ENCODE results near the gene PTPN3. TPM values are rescaled to one million over a fixed set of nuclear protein-coding genes. Genes with fewer than 3 reads are reported as not detected.

Gene PTPN3
- polyA plus RNA-seq, 1 of the 3 experiments (the other 2 are of a cell fraction) = 7.5 TPM

GRCh38 chr9:109379513-109379912 lies 118.6 kb downstream of the PTPN3 start:
- WGBS (ENCODE audit: low lambda C conversion rate) = 96% methylated on average over 7 of the region's 7 CpGs
- DNase-seq = no peak
- no peaks in the 10 kb centered on the region for H3K27me3 ChIP-seq (ENCODE audit: insufficient read depth)
- no peak overlapping the region for H3K27ac ChIP-seq (ENCODE audit: low read depth in 2 of 2, low read length in 1 of 2)
- H3K36me3 ChIP-seq (replicated peaks in 1 of 2; ENCODE audit: control insufficient read depth in 1 of 2, insufficient read depth in 2 of 2, low read length in 1 of 2) = peaks cover 6 to 23% of the 10 kb centered on the region in 2 experiments
- H3K9me3 ChIP-seq = no peaks in the 10 kb centered on the region
- H3K4me2 ChIP-seq = no peak overlapping the region
- no peak overlapping the region for H2AFZ ChIP-seq (ENCODE audit: low read depth)
- ChIA-PET POLR2A (no interaction called here), CTCF (interaction anchor here (0.9 kb wide), 1 partner anchor 32 kb away, joined by 3 read pairs; no protein-coding TSS in a partner anchor)
- no peaks in the 10 kb centered on the region for H3F3A ChIP-seq (replicated peaks; ENCODE audit: insufficient read depth)
- H3K4me3 ChIP-seq (ENCODE audit: low read depth in 2 of 2, low read length in 1 of 2) = no peak overlapping the region
- no peaks in the 10 kb centered on the region for H3K9me2 ChIP-seq
- no peaks in the 10 kb centered on the region for H3K4me1 ChIP-seq (ENCODE audit: control insufficient read depth in 1 of 2, insufficient read depth in 2 of 2, low read depth in 1 of 2, low read length in 1 of 2)
- H4K20me1 ChIP-seq (ENCODE audit: insufficient read depth) = no peaks in the 10 kb centered on the region
- H3K79me2 ChIP-seq (ENCODE audit: insufficient read depth) = no peaks in the 10 kb centered on the region
- no peak overlapping the region for H3K9ac ChIP-seq
- no peak for TF ChIP-seq ELF1 (IDR thresholded peaks at IDR 0.05)
- no peak for TF ChIP-seq IRF3 (IDR thresholded peaks at IDR 0.05; ENCODE audit: low read depth, low read length)
- TF ChIP-seq GATA2 (CRISPR knock-in tag; IDR thresholded peaks at IDR 0.05) = no peak
- no peak for TF ChIP-seq TEAD4 (IDR thresholded peaks at IDR 0.05; ENCODE audit: borderline replicate concordance, insufficient read depth)
- TF ChIP-seq CHD2 (IDR thresholded peaks at IDR 0.05; ENCODE audit: low read length, partially characterized antibody) = no peak
- no peak for TF ChIP-seq SMC3 (IDR thresholded peaks at IDR 0.05; ENCODE audit: low read depth, low read length)
- no peak for TF ChIP-seq JUND (IDR thresholded peaks at IDR 0.05)
- TF ChIP-seq ZBTB33 (IDR thresholded peaks at IDR 0.05; ENCODE audit: borderline replicate concordance, low read depth) = no peak

- TF ChIP-seq GABPA (IDR thresholded peaks at IDR 0.05; ENCODE audit: low read depth) (no peak), EP300 (IDR thresholded peaks at IDR 0.05; ENCODE audit: borderline replicate concordance in 1 of 2, low read depth in 1 of 2, low read length in 1 of 2) (no peak), SIN3A (IDR thresholded peaks at IDR 0.05; ENCODE audit: borderline replicate concordance, low read depth, low read length) (no peak), ZBTB33 (IDR thresholded peaks at IDR 0.05; ENCODE audit: borderline replicate concordance, low read depth) (no peak), EZH2phosphoT487 (IDR thresholded peaks at IDR 0.05; ENCODE audit: borderline replicate concordance, low read depth) (no peak), SMC3 (IDR thresholded peaks at IDR 0.05; ENCODE audit: low read depth, low read length) (no peak), REST (IDR thresholded peaks at IDR 0.05; ENCODE audit: low read depth, low read length) (no peak), PBX3 (IDR thresholded peaks at IDR 0.05) (no peak), NFIC (IDR thresholded peaks at IDR 0.05; ENCODE audit: borderline replicate concordance) (no peak)
- H3K9me3 ChIP-seq = no peaks in the 10 kb centered on the region
- no peaks in the 10 kb centered on the region for H4K20me1 ChIP-seq (ENCODE audit: insufficient read depth)
- peaks cover 6 to 19% of the 10 kb centered on the region in 2 experiments for H3K36me3 ChIP-seq (replicated peaks in 1 of 2; ENCODE audit: control insufficient read depth in 1 of 2, insufficient read depth in 2 of 2, low read length in 1 of 2)
- H3K9ac ChIP-seq = no peak overlapping the region
- 94% methylated on average over 4 of the region's 4 CpGs for WGBS (ENCODE audit: low lambda C conversion rate)
- POLR2A ChIA-PET = no interaction called here
- H3K79me2 ChIP-seq (ENCODE audit: insufficient read depth) = no peaks in the 10 kb centered on the region
- H3K4me2 ChIP-seq = no peak overlapping the region
- H3K4me1 ChIP-seq (ENCODE audit: control insufficient read depth in 1 of 2, insufficient read depth in 2 of 2, low read depth in 1 of 2, low read length in 1 of 2) = no peaks in the 10 kb centered on the region
- no peak overlapping the region for H3K4me3 ChIP-seq (ENCODE audit: low read depth in 2 of 2, low read length in 1 of 2)
- DNase-seq = no peak
- H3K9me2 ChIP-seq = no peaks in the 10 kb centered on the region
- H3F3A ChIP-seq (replicated peaks; ENCODE audit: insufficient read depth) = no peaks in the 10 kb centered on the region
- CTCF ChIA-PET = interaction anchor here (1.4 kb wide), 1 partner anchor 15 kb away, joined by 3 read pairs; no protein-coding TSS in a partner anchor
- no peaks in the 10 kb centered on the region for H3K27me3 ChIP-seq (ENCODE audit: insufficient read depth)
- no peak overlapping the region for H3K27ac ChIP-seq (ENCODE audit: low read depth in 2 of 2, low read length in 1 of 2)
- H2AFZ ChIP-seq (ENCODE audit: low read depth) = no peak overlapping the region
These were observed 119.8 kb downstream of the PTPN3 start for GRCh38 chr9:109378316-109378715.
